CD4-positive, alpha-beta memory T cell (primary cell): ENCODE data around the gene ZNF823. TPM values are rescaled to one million over a fixed set of nuclear protein-coding genes. Genes with fewer than 3 reads are reported as not detected.

Experiments
- CTCF ChIA-PET: fragments of 350-600 bp; sonication (Branson Sonifier 250); formaldehyde crosslinking; loops from one replicate; lab custom pipeline; 2021; ENCODE audit warnings: inconsistent platforms; ENCODE audit not compliant: partially characterized antibody; lab: Charles Lee
- POLR2A ChIA-PET: fragments of 350-600 bp; sonication (Branson Sonifier 250); formaldehyde crosslinking; loops from one replicate; lab custom pipeline; 2021; ENCODE audit not compliant: partially characterized antibody; lab: Charles Lee
- DNase-seq, 5 donors: peaks; one replicate each; pipeline versions ENCODE4 v3.0.0 to v3.0.0-alpha.2; 2020 to 2022; ENCODE audit warnings: mixed read lengths in 1 of 5
- H3K27ac ChIP-seq: one replicate; pipeline ENCODE4 v1.7.0; 2013; ENCODE audit warnings: low read depth, low read length
- H3K27me3 ChIP-seq: 2 replicates; pipeline ENCODE4 v1.7.0; 2013; ENCODE audit warnings: mild to moderate bottlenecking, low read length, moderate library complexity; ENCODE audit not compliant: insufficient read depth
- H3K36me3 ChIP-seq: 2 replicates; pipeline ENCODE4 v1.7.0; 2013; ENCODE audit warnings: mild to moderate bottlenecking, low read length, moderate library complexity; ENCODE audit not compliant: insufficient read depth
- H3K4me1 ChIP-seq: 2 replicates; pipeline ENCODE4 v1.7.0; 2013; ENCODE audit warnings: mild to moderate bottlenecking, low read length, moderate library complexity; ENCODE audit not compliant: insufficient read depth
- H3K4me3 ChIP-seq, 2 donors: one replicate each; pipeline ENCODE4 v1.7.0; 2013; ENCODE audit warnings: low read length in 2 of 2, mild to moderate bottlenecking in 1 of 2
- H3K9me3 ChIP-seq, 2 donors: one replicate each; pipeline ENCODE4 v1.7.0; 2013; ENCODE audit warnings: low read length in 2 of 2, control low read depth in 1 of 2; ENCODE audit not compliant: control insufficient read depth in 1 of 2
- H3K27ac Mint-ChIP-seq, 7 donors: one replicate each; pipeline ENCODE4 v1.8.0; 2020 to 2021; ENCODE audit warnings: mixed read lengths in 7 of 7, mild to moderate bottlenecking in 6 of 7, inconsistent platforms in 3 of 7, moderate library complexity in 3 of 7
- H3K27me3 Mint-ChIP-seq, 2 donors: one replicate each; pipeline ENCODE4 v1.8.0; 2020 to 2021; ENCODE audit warnings: mixed read lengths in 2 of 2
- H3K36me3 Mint-ChIP-seq, 2 donors: one replicate each; pipeline ENCODE4 v1.8.0; 2020 to 2021; ENCODE audit warnings: mixed read lengths in 2 of 2, inconsistent platforms in 1 of 2, mild to moderate bottlenecking in 1 of 2
- H3K4me1 Mint-ChIP-seq, 4 donors: one replicate each; pipeline ENCODE4 v1.8.0; 2020 to 2021; ENCODE audit warnings: mixed read lengths in 4 of 4, mild to moderate bottlenecking in 1 of 4
- H3K4me3 Mint-ChIP-seq, 8 donors: one replicate each; pipeline ENCODE4 v1.8.0; 2020 to 2021; ENCODE audit warnings: mixed read lengths in 8 of 8, mild to moderate bottlenecking in 7 of 8, moderate library complexity in 6 of 8, inconsistent platforms in 3 of 8
- H3K9me3 Mint-ChIP-seq, 8 donors: one replicate each; pipeline ENCODE4 v1.8.0; 2020 to 2021; ENCODE audit warnings: mixed read lengths in 8 of 8, mild to moderate bottlenecking in 5 of 8, inconsistent platforms in 3 of 8, moderate library complexity in 1 of 8
- intact Hi-C: fragments of 100-400 bp; cut with micrococcal nuclease; formaldehyde crosslinking; loops from one replicate; pipeline ENCODE4 v1.15.1; 2023
- polyA plus RNA-seq, 2 donors: library from polyadenylated mRNA; unstranded; fragments of 300-500 nt; fragmentation: Illumina TruSeq; gene quantifications; one replicate each; pipeline ENCODE4 v1.2.3, GENCODE V29; 2021
- total RNA-seq, 2 experiments: library from RNA; stranded (reverse); gene quantifications; one replicate each; pipeline ENCODE4 v1.2.3, GENCODE V29; 2021

ZNF823 gene
- total and polyA plus RNA-seq, 4 experiments from 2014 or later = 0.92 to 5.4 (median 4.9) TPM

GRCh38 chr19:11763117-11763516 lies 24.4 kb upstream of the ZNF823 start:
- Histone ChIP-seq H3K4me1 (peaks cover 12% of the 10 kb centered on the region), H3K27ac (no peak overlapping the region), H3K36me3 (no peaks in the 10 kb centered on the region), H3K27me3 (no peaks in the 10 kb centered on the region), H3K9me3 (no peaks in the 10 kb centered on the region), H3K4me3 (no peak overlapping the region)
- no peak for DNase-seq
- H3K27me3 Mint-ChIP-seq = peaks cover 4 to 8% of the 10 kb centered on the region in 2 donors
- H3K4me3 Mint-ChIP-seq = no peak overlapping the region
- POLR2A ChIA-PET = no interaction called here
- H3K4me1 Mint-ChIP-seq = peaks cover 6 to 15% (median 11%) of the 10 kb centered on the region in 4 donors
- peaks cover 1 to 13% (median 8%) of the 10 kb centered on the region in 8 donors for H3K9me3 Mint-ChIP-seq
- CTCF ChIA-PET = no interaction called here
- intact Hi-C loops = no loop called here
- H3K36me3 Mint-ChIP-seq = peaks cover 0 to 12% of the 10 kb centered on the region in 2 donors
- H3K27ac Mint-ChIP-seq = no peak overlapping the region

GRCh38 chr19:11759805-11760204 lies 21.1 kb upstream of the ZNF823 start:
- CTCF ChIA-PET = no interaction called here
- POLR2A ChIA-PET = no interaction called here
- H3K27me3 Mint-ChIP-seq = peaks cover 6 to 8% of the 10 kb centered on the region in 2 donors
- H3K4me1 ChIP-seq = no peaks in the 10 kb centered on the region
- no peak overlapping the region for H3K4me3 ChIP-seq
- no peaks in the 10 kb centered on the region for H3K36me3 ChIP-seq
- no peaks in the 10 kb centered on the region for H3K4me1 Mint-ChIP-seq
- no peak for DNase-seq
- H3K9me3 ChIP-seq = peaks cover 0 to 12% of the 10 kb centered on the region in 2 donors
- no peak overlapping the region for H3K27ac ChIP-seq
- H3K4me3 Mint-ChIP-seq = no peak overlapping the region
- H3K36me3 Mint-ChIP-seq = peaks cover 3 to 6% of the 10 kb centered on the region in 2 donors
- H3K27me3 ChIP-seq = no peaks in the 10 kb centered on the region
- H3K27ac Mint-ChIP-seq = no peak overlapping the region
- peaks cover 3 to 37% (median 28%) of the 10 kb centered on the region in 8 donors for H3K9me3 Mint-ChIP-seq
- intact Hi-C loops = no loop called here

GRCh38 chr19:11756965-11757364 lies 18.2 kb upstream of the ZNF823 start:
- Mint-ChIP-seq H3K4me3 (no peak overlapping the region), H3K4me1 (no peaks in the 10 kb centered on the region), H3K27me3 (peaks cover 11 to 15% of the 10 kb centered on the region in 2 donors), H3K27ac (no peak overlapping the region), H3K36me3 (peaks cover 7 to 8% of the 10 kb centered on the region in 2 donors), H3K9me3 (peaks cover 3 to 53% (median 43%) of the 10 kb centered on the region in 8 donors)
- peaks cover 0 to 12% of the 10 kb centered on the region in 2 donors for H3K9me3 ChIP-seq
- ChIA-PET CTCF (no interaction called here), POLR2A (no interaction called here)
- intact Hi-C loops = no loop called here
- H3K4me3 ChIP-seq = no peak overlapping the region
- no peak for DNase-seq
- H3K27me3 ChIP-seq = no peaks in the 10 kb centered on the region
- no peaks in the 10 kb centered on the region for H3K4me1 ChIP-seq
- no peaks in the 10 kb centered on the region for H3K36me3 ChIP-seq
- no peak overlapping the region for H3K27ac ChIP-seq

- Mint-ChIP-seq H3K27ac (no peak overlapping the region), H3K9me3 (peaks cover 5 to 74% (median 62%) of the 10 kb centered on the region in 8 donors), H3K36me3 (peaks cover 7 to 8% of the 10 kb centered on the region in 2 donors), H3K27me3 (peaks cover 8 to 11% of the 10 kb centered on the region in 2 donors), H3K4me1 (no peaks in the 10 kb centered on the region), H3K4me3 (no peak overlapping the region)
- H3K27me3 ChIP-seq = no peaks in the 10 kb centered on the region
- ChIA-PET CTCF (no interaction called here), POLR2A (no interaction called here)
- no peaks in the 10 kb centered on the region for H3K36me3 ChIP-seq
- no peak overlapping the region for H3K4me3 ChIP-seq
- no peak for DNase-seq
- intact Hi-C loops = no loop called here
- H3K4me1 ChIP-seq = no peaks in the 10 kb centered on the region
- peaks cover 0 to 12% of the 10 kb centered on the region in 2 donors for H3K9me3 ChIP-seq
- H3K27ac ChIP-seq = no peak overlapping the region
Observed at GRCh38 chr19:11754663-11755062, 15.9 kb upstream of the ZNF823 start.

GRCh38 chr19:11752244-11752736 lies 13.5 kb upstream of the ZNF823 start:
- Histone ChIP-seq H3K4me3 (no peak overlapping the region), H3K4me1 (no peaks in the 10 kb centered on the region), H3K27ac (no peak overlapping the region), H3K9me3 (peaks cover 0 to 10% of the 10 kb centered on the region in 2 donors), H3K36me3 (no peaks in the 10 kb centered on the region), H3K27me3 (no peaks in the 10 kb centered on the region)
- H3K27ac Mint-ChIP-seq = no peak overlapping the region
- peaks cover 7 to 11% of the 10 kb centered on the region in 2 donors for H3K27me3 Mint-ChIP-seq
- peaks cover 5 to 81% (median 74%) of the 10 kb centered on the region in 8 donors for H3K9me3 Mint-ChIP-seq
- intact Hi-C loops = no loop called here
- no peak for DNase-seq
- POLR2A ChIA-PET = no interaction called here
- H3K4me1 Mint-ChIP-seq = no peaks in the 10 kb centered on the region
- CTCF ChIA-PET = no interaction called here
- H3K36me3 Mint-ChIP-seq = peaks cover 8% of the 10 kb centered on the region in 2 donors
- H3K4me3 Mint-ChIP-seq = no peak overlapping the region

- Histone ChIP-seq H3K9me3 (no peaks in the 10 kb centered on the region), H3K4me3 (no peak overlapping the region), H3K27ac (no peak overlapping the region), H3K27me3 (no peaks in the 10 kb centered on the region), H3K36me3 (no peaks in the 10 kb centered on the region), H3K4me1 (no peaks in the 10 kb centered on the region)
- Mint-ChIP-seq H3K9me3 (peaks cover 5 to 76% (median 63%) of the 10 kb centered on the region in 8 donors), H3K27ac (no peak overlapping the region), H3K4me1 (no peaks in the 10 kb centered on the region), H3K36me3 (peaks cover 7% of the 10 kb centered on the region in 2 donors), H3K4me3 (no peak overlapping the region), H3K27me3 (peaks cover 8 to 9% of the 10 kb centered on the region in 2 donors)
- DNase-seq = no peak
- CTCF ChIA-PET = no interaction called here
- intact Hi-C loops = no loop called here
- POLR2A ChIA-PET = no interaction called here
Observed at GRCh38 chr19:11749751-11750150, 11.0 kb upstream of the ZNF823 start.

- no peaks in the 10 kb centered on the region for H3K36me3 ChIP-seq
- no peak overlapping the region for H3K4me3 Mint-ChIP-seq
- H3K27ac ChIP-seq = no peak overlapping the region
- CTCF ChIA-PET = no interaction called here
- no peaks in the 10 kb centered on the region for H3K4me1 ChIP-seq
- intact Hi-C loops = no loop called here
- DNase-seq = no peak
- H3K4me1 Mint-ChIP-seq = no peaks in the 10 kb centered on the region
- no peak overlapping the region for H3K4me3 ChIP-seq
- H3K27me3 ChIP-seq = no peaks in the 10 kb centered on the region
- H3K9me3 ChIP-seq = no peaks in the 10 kb centered on the region
- H3K27ac Mint-ChIP-seq = no peak overlapping the region
- H3K27me3 Mint-ChIP-seq = peaks cover 0 to 5% of the 10 kb centered on the region in 2 donors
- H3K9me3 Mint-ChIP-seq = peaks cover 5 to 60% (median 48%) of the 10 kb centered on the region in 8 donors
- H3K36me3 Mint-ChIP-seq = peaks cover 3% of the 10 kb centered on the region in 2 donors
- POLR2A ChIA-PET = interaction anchor here (0.6 kb wide), 1 partner anchor 270 kb away, joined by 3 read pairs; no protein-coding TSS in a partner anchor
Observed at GRCh38 chr19:11747277-11747676, 8.5 kb upstream of the ZNF823 start.
